Keratinocyte (primary cell): ENCODE results near the gene C1QL2. TPM values are rescaled to one million over a fixed set of nuclear protein-coding genes. Genes with fewer than 3 reads are reported as not detected.

Experiments
- DNase-seq: peaks from one replicate; pipeline ENCODE4 v3.0.0-alpha.2; 2011; ENCODE audit warnings: low read depth, missing footprints, low spot score
- FAIRE-seq: peaks from 2 replicates; lab custom pipeline; 2011; peaks lifted over from hg19 to GRCh38; lab: Jason Lieb, UNC
- H2AFZ ChIP-seq: 2 replicates; pipeline ENCODE4 v1.6.0; 2012; ENCODE audit warnings: low read length, control low read depth, inconsistent platforms; ENCODE audit not compliant: control insufficient read depth
- H3K27ac ChIP-seq: 2 replicates; pipeline ENCODE4 v1.5.1; 2011; ENCODE audit warnings: low read length; ENCODE audit not compliant: control insufficient read depth, insufficient read depth
- H3K27me3 ChIP-seq: 3 replicates; pipeline ENCODE4 v1.6.0; 2011; ENCODE audit warnings: low read length; ENCODE audit not compliant: control insufficient read depth, insufficient read depth; ENCODE audit errors: extremely low read depth
- H3K36me3 ChIP-seq, 2 experiments: 2 replicates in 1 of 2; 3 replicates in 1 of 2; pipeline ENCODE4 v1.5.1; 2011; ENCODE audit warnings: low read length in 2 of 2, mild to moderate bottlenecking in 1 of 2; ENCODE audit not compliant: control insufficient read depth in 2 of 2, insufficient read depth in 2 of 2; ENCODE audit errors: extremely low read depth in 1 of 2
- H3K4me1 ChIP-seq: 3 replicates; pipeline ENCODE4 v1.5.1; 2011; ENCODE audit warnings: low read length; ENCODE audit not compliant: control insufficient read depth, insufficient read depth; ENCODE audit errors: extremely low read depth
- H3K4me2 ChIP-seq: 3 replicates; pipeline ENCODE4 v1.6.0; 2011; ENCODE audit warnings: low read depth, low read length; ENCODE audit not compliant: control insufficient read depth, insufficient read depth; ENCODE audit errors: extremely low read depth
- H3K4me3 ChIP-seq, 3 experiments: fragments of 200-600 bp in 1 of 3; sonication (generic) in 1 of 3; 2 replicates in 2 of 3; 3 replicates in 1 of 3; pipeline ENCODE4 v1.5.1; 2011 to 2016; ENCODE audit warnings: low read length in 3 of 3, mild to moderate bottlenecking in 3 of 3, control low read depth in 2 of 3, inconsistent platforms in 1 of 3, low read depth in 1 of 3, mixed read lengths in 1 of 3, mixed run types in 1 of 3, moderate library complexity in 1 of 3; ENCODE audit not compliant: control insufficient read depth in 2 of 3, insufficient read depth in 2 of 3; ENCODE audit errors: extremely low read depth in 1 of 3
- H3K79me2 ChIP-seq: 2 replicates; pipeline ENCODE4 v1.6.0; 2012; ENCODE audit warnings: low read length; ENCODE audit not compliant: control insufficient read depth, insufficient read depth
- H3K9ac ChIP-seq: 3 replicates; pipeline ENCODE4 v1.6.0; 2011; ENCODE audit warnings: low read length; ENCODE audit not compliant: control insufficient read depth, insufficient read depth; ENCODE audit errors: extremely low read depth
- H3K9me1 ChIP-seq: 3 replicates; pipeline ENCODE4 v1.6.0; 2011; ENCODE audit warnings: low read length; ENCODE audit not compliant: control insufficient read depth, insufficient read depth; ENCODE audit errors: extremely low read depth
- H3K9me3 ChIP-seq: 2 replicates; pipeline ENCODE4 v1.5.1; 2012; ENCODE audit warnings: low read depth, low read length; ENCODE audit not compliant: control insufficient read depth
- H4K20me1 ChIP-seq: 3 replicates; pipeline ENCODE4 v1.6.0; 2011; ENCODE audit warnings: low read length; ENCODE audit not compliant: control insufficient read depth, insufficient read depth; ENCODE audit errors: extremely low read depth
- CTCF ChIP-seq, 3 experiments: IDR thresholded peaks in 1 of 3; conservative IDR thresholded peaks in 1 of 3; optimal IDR thresholded peaks in 1 of 3; 2 replicates in 2 of 3; 3 replicates in 1 of 3; pipeline versions ENCODE3 to v1.5.1; 2011; ENCODE audit warnings: low read length in 3 of 3, mild to moderate bottlenecking in 3 of 3, moderate library complexity in 2 of 3, control low read depth in 1 of 3, inconsistent platforms in 1 of 3; ENCODE audit not compliant: insufficient read depth in 2 of 3; ENCODE audit errors: extremely low read depth in 1 of 3
- EZH2 ChIP-seq: IDR thresholded peaks from one replicate; pipeline ENCODE4 v1.6.1; 2012; ENCODE audit warnings: inconsistent platforms, mild to moderate bottlenecking, low read length, moderate library complexity
- dilution Hi-C: fragments of 300-500 bp; cut with MboI; formaldehyde crosslinking; loops from one replicate; pipeline ENCODE4 v1.7.0; 2020; ENCODE audit warnings: low sequenced_read_pairs; ENCODE audit not compliant: extremely low pct_ligation_motif_present
- polyA plus RNA-seq, 5 experiments: library from polyadenylated mRNA; depleted of rRNA in 3 of 5; stranded (reverse) in 3 of 5; stranded (forward) in 1 of 5; unstranded in 1 of 5; fragments of >200 nt; gene quantifications; 1 replicate in 1 of 5; 2 replicates in 3 of 5; 3 replicates in 1 of 5; pipeline versions ENCODE4 v1.2.1 to v1.2.3, GENCODE V29; 2011 to 2012; ENCODE audit warnings: missing spikeins in 2 of 5, low read depth in 1 of 5, low replicate concordance in 1 of 5

C1QL2 gene
- polyA plus RNA-seq, 1 donor (not counting 4 experiments of a cell fraction or from before 2014, with no cell fraction given) = not detected

GRCh38 chr2:119190321-119191111 lies 32.0 kb upstream of the C1QL2 start:
- H2AFZ ChIP-seq = no peak overlapping the region
- H3K36me3 ChIP-seq = no peaks in the 10 kb centered on the region
- no peaks in the 10 kb centered on the region for H3K9me3 ChIP-seq
- no peaks in the 10 kb centered on the region for H4K20me1 ChIP-seq
- no peaks in the 10 kb centered on the region for H3K4me1 ChIP-seq
- H3K9ac ChIP-seq = no peak overlapping the region
- DNase-seq = no peak
- no peaks in the 10 kb centered on the region for H3K27me3 ChIP-seq
- no peak for FAIRE-seq
- H3K9me1 ChIP-seq = no peaks in the 10 kb centered on the region
- H3K79me2 ChIP-seq = no peaks in the 10 kb centered on the region
- H3K27ac ChIP-seq = no peak overlapping the region
- dilution Hi-C loops = no loop called here
- H3K4me3 ChIP-seq = no peak overlapping the region
- no peak for TF ChIP-seq CTCF (optimal IDR thresholded peaks at IDR 0.05 in 1 of 3, IDR thresholded peaks at IDR 0.05 in 1 of 3, conservative IDR thresholded peaks at IDR 0.05 in 1 of 3; ENCODE audit: extremely low read depth in 1 of 3, insufficient read depth in 2 of 3, low read length in 3 of 3)
- no peak for TF ChIP-seq EZH2
- H3K4me2 ChIP-seq = no peak overlapping the region

DNA sequence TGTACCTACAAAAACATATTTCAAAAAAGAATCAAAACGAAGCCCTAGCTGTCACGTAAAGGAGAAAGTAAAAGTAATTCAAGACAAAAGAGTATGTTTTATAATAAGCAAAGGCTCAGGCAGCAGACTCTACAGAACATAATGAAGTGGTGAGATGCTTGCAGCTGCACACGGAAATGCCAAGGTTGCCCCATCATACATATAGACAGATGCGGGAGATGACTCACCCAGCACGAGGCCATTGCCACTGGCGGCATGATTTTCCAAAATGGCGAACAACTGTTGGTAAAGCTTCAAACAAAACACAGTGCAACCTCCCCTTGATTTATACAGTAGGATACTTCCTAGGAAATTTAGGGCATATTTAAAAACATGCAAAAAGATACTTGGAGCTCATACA lies 26.0 kb upstream of the C1QL2 start:
- no peaks in the 10 kb centered on the region for H3K36me3 ChIP-seq
- H3K27ac ChIP-seq = no peak overlapping the region
- dilution Hi-C loops = no loop called here
- no peaks in the 10 kb centered on the region for H3K9me1 ChIP-seq
- DNase-seq (no peak), FAIRE-seq (no peak)
- H4K20me1 ChIP-seq = no peaks in the 10 kb centered on the region
- no peaks in the 10 kb centered on the region for H3K79me2 ChIP-seq
- H3K4me2 ChIP-seq = no peak overlapping the region
- no peaks in the 10 kb centered on the region for H3K9me3 ChIP-seq
- no peaks in the 10 kb centered on the region for H3K27me3 ChIP-seq
- TF ChIP-seq CTCF (optimal IDR thresholded peaks at IDR 0.05 in 1 of 3, IDR thresholded peaks at IDR 0.05 in 1 of 3, conservative IDR thresholded peaks at IDR 0.05 in 1 of 3; ENCODE audit: extremely low read depth in 1 of 3, insufficient read depth in 2 of 3, low read length in 3 of 3) (no peak), EZH2 (no peak)
- H3K4me1 ChIP-seq = peaks cover 5% of the 10 kb centered on the region
- no peak overlapping the region for H3K9ac ChIP-seq
- H3K4me3 ChIP-seq = no peak overlapping the region
- no peak overlapping the region for H2AFZ ChIP-seq
